ENCODE measurements around the gene CREG2.

CREG2 gene, protein sequence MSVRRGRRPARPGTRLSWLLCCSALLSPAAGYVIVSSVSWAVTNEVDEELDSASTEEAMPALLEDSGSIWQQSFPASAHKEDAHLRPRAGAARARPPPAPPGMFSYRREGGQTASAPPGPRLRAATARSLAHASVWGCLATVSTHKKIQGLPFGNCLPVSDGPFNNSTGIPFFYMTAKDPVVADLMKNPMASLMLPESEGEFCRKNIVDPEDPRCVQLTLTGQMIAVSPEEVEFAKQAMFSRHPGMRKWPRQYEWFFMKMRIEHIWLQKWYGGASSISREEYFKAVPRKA

DNA sequence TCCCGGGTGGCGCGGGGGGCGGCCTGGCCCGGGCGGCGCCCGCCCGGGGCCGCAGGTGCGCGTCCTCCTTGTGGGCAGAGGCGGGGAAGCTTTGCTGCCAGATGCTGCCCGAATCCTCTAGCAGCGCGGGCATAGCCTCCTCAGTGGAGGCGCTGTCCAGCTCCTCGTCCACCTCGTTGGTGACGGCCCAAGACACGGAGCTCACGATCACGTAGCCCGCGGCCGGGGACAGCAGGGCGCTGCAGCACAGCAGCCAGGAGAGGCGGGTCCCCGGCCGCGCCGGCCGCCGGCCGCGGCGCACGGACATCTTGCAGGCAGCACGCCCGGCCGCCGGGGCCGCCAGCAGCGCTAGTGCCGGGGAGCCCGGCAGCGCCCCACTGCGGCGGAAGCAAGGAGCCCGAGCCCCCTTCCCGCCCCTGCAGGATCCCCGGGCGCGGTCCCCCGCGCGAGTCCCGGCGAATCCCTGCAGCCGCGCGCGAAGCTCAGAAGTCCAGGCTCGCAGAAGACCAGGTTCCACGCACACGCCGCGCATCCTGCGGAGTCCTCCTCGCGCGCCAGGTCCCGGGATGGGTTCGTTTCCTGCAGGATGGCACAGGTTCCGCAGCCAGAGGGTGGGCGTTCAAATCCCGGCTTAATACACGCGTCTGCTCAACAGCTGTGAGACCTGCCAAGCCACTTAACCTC, at the start of gene CREG2:
CREG2 (minus strand) TSS at position 353 of the 684 bp plus-strand sequence; CDS start at position 307, 46 bp downstream.
- peak; percentile 36 for DNase-seq

DNA sequence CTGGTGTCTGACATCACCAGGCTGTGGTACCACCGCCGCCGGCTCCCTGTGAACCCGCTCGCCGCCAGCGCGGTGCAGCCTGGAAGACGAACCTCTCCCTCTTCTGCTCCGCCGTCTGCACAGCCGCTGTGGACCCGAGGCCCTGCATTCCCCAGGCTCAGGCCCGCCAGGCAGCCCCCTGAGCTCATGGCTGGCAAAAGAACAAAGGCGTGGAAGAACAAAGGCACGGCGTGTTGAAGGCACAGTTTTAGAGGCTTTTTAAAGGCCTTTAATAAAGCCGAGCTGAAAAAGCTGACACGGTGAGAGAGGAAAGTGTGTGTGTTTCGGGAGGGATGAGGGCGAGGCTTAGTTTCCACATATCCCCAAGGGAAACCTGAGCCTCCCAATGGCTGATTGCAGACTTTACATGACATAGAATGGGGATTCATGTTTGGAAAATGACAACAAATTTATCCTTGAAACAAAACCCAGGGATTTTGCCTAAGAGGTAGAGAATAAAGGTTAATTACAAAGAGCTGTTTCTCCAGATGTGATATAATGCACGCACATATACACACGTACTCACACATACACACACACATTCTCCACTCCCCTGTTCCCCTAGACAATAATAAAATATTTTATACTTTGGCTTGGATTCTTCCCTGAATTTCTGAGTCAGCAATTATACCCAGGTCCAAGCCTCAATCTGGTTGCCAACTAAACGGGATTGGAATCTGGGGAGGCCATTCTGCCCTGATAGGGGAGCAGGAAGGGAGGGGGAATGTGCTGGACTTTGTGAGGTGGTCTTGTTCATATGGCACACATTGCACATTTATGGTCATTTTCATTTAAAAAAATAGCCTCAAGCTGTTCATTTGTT, 47.9 kb upstream of the CREG2 start:
- DNase-seq: no peak

DNA sequence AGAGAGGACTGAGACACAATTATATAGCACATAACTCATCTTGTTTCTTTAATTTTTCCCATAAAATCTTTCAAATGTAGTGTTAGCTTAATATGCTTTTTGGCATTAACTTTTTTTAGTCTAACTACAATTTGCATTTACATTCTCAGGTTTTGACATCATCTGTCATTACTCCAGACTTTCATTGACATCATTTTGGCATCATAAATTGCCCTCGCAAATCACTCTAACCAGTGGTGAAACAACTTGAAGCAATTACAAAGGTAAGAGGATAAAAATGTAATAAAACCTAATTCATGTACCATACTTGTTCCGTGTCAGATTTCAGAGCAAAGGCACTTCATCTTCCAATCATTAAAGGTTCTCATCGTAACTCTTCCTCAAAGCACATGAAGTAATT, 46.2 kb upstream of the CREG2 start:
- DNase-seq: no peak

DNA sequence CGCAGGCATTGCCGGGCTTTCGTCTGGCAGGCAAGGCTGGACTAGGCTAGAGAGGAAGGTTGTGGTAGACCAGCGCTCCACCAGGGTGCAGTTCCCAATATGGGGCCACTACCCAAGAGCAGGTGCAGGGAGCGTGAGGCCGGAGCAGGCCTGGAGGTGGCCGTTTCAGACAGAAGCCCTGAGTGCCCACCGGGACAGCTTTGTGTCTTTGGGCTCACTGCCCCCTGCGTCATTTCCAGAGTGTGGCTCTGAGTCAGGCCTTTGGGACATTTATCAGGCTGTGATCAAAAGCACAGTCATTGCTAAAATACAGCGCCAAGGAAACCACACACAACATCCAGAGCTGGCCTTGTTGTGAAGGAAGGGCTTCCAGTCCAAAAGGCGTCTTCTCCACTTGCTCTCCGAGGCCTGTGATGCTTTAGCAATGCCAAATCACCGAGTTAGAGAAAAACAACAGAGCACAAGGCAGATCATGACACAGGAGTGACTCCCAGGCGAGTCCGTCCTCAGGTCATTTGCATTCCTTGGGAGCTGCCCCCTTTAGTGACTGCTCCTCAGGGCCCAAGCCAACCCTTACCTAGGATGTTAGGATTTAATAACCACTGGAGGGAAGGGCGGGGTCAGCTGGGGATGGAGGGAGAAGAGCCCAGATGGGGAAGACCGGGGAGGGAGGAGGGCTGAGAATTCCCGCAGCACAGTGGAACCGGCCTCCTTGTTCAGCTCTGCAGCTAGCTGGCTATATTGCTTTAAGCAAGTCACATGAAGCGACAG, 45.3 kb upstream of the CREG2 start:
- no peak for DNase-seq

DNA sequence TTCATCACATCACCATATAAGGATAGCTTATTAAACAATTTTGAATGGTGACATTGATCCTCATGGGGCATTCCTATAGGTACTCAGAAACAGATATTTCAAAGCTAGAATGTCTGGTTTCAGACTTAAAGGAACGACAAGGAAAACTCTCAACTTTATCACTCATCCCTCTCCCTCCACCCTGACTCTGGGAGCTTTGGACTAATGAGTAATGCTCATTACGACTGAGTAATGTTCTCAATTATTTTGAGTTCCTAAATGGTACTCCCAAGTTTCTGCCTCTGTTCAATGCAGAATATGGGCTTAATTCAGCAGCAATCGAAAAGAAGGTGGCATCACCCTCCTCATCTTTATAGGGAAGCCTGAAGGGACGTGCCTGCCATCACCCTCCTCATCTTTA, 44.2 kb upstream of the CREG2 start:
- DNase-seq: no peak

DNA sequence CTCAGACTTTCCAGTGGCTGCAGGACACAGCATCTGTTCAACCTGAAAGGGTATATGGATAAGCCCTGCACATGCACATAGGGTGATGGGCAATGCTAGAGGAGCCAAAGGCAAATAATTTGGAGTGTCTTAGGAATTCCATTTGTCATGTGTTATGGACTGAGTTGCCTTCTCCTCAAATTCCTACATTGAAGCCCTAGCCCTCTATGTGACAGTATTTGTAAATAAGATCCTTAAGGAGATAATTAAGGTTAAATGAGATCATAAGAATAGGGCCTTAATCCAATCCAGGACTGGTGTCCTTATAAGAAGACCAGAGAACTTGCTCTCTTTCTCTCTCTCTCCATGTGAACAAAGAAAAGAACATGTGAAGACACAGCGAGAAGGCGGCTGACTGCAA, 42.9 kb upstream of the CREG2 start:
- DNase-seq: no peak

DNA sequence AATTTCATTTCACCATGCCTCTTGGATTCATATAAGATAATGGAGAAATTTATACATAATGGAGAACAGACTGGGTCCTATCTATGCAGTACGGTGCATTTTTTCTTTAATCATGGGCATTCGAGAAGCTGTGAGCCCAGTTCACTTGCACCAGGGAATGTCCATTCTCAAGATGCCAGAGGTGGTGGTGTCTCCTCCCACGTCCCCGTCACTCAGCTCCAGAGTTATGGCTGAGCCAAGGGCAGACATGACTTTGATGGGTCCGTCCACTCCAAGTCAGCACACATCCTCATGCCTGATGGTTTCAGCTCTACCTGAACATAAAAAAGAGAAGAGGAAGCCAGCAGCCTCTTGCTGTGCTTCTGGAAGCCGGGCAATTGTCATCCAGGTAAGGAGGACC, 42.1 kb upstream of the CREG2 start:
- no peak for DNase-seq

DNA sequence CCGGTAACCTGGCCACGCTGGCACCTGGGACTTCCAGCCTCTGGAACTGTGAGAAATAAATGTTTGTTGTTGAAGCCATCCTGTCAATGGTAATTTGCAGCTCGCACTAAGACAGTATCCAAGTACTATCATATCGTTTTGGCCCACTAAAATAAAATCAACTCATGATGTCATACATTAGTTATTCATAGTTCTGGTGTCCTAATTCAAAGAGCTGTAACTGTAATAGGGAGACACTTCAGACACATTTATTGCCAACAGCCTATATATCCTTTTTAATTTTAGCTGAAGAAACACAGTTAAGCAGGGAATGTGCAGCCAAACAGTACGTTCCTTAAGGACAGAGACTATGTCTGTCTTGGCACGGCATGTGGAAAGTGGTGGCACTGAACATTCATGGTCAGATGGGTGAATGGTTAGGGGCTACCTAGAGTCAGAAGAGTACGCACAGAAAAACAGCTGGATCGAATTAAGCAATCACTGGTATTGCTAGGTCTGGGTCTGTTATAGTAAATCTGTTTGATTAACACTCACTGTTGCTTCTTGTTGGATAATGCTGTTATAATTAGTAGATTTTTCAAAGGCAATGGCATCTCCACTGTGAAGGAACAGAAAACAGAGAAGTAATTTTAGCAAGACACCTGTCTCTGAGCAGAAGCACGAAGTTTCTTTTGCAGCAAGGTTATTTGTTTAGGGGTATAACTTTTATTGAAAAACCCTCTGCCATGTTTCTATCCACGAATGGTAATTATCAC, 41.3 kb upstream of the CREG2 start:
- no peak for DNase-seq

DNA sequence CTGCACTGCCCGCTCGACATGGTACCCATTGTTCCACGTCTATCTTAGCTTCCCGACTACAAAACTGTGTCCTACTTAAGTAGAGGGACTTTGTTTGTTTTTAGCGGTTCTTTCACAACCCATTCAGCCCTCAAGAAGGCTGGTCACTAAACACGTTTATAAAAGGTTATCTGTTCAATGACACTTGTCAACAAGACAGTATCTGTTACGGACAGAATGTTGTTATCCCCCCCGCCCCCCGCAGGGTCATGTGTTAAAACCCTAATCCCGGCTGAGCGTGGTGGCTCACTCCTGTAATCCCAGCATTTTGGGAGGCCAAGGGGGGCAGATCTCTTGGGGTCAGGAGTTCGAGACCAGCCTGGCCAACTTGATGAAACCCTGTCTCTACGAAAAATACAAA, 40.4 kb upstream of the CREG2 start:
- DNase-seq: no peak

DNA sequence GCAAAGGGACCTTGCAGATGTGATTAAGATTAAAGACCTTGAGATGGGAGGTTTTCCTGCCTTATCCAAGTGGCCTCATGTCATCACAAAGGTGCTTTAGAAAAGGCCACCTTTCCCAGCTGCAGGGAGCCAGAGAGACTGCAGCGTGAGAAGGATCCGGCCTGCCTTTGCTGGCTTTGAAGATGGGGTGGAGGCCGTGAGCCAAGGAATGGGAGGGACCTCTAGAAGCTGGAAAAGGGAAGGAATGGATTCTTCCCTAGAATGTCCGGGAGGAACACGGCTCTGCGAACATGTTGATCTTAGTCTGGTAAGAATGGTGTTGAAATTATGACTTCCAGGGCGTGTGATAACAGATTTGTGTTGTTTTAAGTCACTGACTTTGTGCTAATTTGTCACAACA, 39.9 kb upstream of the CREG2 start:
- no peak for DNase-seq

DNA sequence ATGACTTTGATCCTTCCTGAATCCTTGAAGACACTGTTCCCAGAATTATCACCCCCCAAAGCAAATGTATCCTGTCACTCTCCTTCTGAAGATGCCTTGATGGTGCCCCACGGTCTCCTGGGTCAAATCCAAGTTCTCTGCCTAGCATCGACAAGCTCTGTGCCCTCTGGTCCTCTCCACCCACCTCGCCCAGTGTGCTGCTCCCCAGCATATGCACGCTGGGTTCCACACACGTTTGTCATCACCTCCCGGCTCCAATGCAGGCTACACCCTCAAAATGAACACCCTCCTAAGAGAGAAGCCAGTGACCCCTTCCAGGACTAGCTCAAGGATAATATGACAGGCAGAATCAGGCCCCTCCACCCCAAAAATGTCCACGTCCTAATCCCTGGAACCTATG, 39.5 kb upstream of the CREG2 start:
- no peak for DNase-seq

DNA sequence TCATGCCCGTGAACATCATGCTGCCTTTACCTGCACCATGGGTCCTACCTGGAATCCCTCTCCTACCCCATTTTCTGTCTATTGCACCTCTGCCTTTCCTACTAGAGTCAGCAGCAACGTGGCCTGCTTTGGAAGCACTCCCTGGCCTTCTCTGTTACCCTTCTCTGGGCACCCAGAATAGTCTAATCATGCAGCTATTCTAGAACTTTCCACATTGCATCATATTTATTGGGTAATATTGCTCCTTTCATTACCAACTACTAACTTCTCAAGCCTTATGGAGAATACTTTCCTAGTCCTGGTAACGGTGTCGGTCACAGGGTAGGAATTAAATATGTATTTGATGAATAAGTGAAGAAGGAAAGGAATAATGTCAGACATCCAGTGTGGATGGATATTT, 33.3 kb upstream of the CREG2 start:
- DNase-seq: no peak

DNA sequence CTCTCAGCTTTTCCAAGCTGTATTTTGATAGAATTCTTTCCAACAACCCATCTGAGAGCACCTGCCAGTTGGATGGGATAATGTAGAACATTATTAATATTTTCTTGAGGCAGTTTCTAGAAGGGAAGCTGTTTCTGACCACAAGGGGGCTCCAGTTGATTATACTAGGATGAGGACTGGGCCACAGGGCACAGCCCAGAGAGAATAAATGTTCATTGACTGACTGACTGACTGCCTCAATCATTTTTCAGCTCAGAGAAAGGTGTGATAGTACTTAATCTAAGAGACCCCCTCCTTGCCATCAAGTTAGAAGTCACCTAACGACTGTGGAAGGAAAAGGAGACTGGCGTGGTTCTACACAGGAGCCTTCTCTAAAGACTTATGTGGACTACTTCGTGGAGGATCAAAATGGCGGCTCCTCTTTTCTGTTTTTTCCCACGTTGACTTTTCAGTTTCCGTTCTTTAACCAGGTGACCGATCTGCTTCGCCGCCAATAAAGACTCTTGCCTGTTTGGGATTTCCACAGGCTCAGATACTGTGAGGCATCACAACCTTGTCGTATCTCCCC, 31.9 kb upstream of the CREG2 start:
- DNase-seq: peak; percentile 57

DNA sequence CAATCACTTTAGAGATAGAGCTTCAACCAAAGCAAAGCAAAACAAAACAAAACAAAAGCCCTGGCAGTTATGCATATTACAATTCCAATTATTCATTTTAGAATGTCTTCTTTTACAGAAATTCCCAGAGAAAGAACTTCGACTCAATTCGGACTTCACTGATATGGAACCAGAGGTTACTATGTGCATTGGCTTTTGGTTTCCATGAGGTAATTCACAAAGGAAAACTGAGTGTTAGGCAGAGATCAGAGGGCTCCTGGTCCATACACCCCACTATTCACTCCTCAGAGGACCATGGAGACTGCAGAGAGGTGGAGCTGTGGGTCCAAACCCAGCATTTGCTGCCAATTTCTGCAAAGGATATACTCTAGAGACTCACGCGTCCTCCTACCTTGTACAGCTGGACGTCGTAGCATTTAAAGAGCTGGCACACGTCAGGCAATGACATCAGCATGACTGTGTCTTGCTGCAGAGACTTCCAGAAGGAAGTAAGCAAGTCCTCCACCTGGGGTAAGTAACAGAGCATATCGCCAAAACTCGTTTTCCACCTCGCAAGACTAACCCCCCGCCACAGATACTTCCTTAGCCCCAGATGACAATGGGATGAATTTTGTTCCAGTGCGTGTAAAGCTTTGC, 31.3 kb upstream of the CREG2 start:
- DNase-seq: no peak

DNA sequence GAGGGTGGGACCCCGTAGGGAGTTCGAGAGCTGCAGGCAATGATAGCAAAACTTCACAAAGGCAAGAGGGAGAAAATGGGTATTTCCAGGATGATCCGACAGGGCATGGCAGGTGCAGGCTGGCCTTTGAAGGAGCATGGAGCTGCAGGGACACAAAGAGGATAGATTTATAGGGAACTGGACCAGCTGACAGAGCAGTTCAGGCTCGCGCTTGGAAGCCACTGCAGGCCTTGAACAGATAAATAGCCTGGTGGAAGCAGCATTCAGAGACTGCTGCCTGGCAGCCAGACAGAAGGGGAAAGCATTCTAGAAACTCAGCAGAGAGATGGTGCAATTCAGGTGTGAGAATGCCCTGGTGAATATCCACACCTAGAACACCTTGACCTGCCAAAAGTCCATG, 29.3 kb upstream of the CREG2 start:
- DNase-seq: no peak

DNA sequence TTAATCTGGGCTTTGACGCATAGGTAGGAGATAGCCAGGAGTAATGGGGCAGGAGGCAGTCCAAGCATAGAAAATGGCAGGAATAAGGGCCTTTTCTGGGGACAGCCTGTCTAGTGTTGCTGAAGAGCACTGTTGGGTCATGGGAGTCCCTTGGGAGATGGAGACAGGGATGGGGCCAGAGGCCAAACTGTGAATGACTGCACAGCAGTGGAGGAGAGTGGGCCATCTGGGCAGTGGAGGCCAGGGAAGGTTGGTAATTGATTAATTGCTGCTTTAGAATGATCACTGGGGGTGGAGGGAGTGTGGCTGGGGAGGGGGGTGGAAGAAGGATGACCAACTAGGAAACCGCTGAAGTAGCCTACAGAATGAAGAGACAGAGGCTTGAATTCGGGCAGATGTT, 28.6 kb upstream of the CREG2 start:
- DNase-seq: no peak

DNA sequence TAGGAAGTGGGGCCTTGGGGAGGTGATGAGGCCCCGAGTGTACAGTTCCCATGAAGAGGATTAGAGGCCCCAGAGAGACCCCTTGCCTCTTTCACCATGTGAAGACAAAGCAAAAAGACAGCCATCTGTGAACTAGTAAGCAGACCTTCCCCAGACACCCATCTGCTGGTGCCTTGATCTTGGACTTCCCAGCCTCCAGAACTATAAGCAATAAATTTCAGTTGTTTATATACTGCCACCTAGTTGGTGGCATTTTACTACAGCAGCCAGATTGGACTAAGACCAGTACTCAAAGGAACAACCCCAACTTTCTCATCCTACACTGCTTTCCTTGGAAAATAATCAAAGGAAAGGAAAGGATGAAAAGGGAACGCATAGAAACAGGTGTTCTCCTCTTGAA, 27.9 kb upstream of the CREG2 start:
- no peak for DNase-seq

DNA sequence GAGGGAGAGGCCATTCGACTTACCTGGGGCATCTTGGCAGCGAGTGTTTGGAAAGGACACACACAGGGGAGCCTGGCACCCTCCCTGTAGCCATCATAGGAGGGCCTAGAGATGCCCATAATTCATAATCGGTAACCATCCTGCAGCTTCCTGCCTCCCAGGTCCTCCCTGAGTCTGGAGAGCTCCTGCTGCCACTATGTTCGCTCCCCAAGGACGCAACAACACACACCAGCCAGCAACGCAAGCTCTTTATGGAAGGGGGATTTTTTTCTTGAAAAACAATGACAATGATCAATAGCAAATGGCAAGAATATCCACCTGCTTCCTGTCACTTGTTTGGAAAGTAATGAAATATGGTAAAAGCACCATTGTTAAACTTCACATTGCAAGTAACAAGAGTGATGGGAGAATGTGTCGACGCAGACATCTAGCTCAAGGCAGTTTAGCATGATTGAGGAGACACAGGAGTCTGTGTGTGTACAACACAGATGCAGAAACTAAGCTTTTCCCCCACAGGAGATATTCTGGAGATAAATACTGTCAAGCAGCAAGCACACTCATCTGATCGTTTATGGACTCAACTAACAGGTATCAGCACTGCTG, 24.9 kb upstream of the CREG2 start:
- no peak for DNase-seq

DNA sequence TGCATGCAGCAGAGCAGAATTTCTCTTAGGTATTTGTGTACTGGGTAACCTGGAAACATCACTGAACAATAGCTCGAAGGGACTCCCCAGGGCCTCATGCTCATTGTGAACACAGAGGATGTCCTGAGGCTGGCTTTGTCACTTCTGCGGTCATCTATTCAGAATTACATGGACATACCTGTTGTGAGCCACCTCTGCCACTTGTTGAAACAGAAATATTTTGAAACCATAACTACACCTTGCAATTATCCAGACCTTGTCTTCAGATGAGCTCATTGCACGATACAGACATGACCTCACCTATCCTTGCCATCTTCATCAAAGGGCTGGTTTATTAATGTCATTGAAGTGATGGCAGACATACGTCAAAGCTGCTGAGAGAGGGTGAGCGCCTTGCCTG, 23.4 kb upstream of the CREG2 start:
- no peak for DNase-seq

DNA sequence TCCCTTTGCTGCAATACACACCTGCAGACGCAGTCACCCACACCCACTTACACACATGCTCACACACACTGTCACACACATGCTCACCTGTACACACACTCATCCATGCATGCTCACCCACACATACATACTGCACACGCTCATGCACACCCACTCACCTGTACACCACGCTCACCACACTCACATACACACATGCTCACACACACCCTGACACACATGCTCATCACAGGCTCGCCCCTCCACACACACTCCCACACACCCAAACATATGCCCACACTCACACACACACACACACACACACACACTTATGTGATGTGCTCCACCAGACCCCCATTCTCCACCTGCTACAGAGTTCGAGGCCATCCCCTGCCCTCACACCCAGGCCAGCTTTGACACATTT, 22.8 kb upstream of the CREG2 start:
- no peak for DNase-seq

DNA sequence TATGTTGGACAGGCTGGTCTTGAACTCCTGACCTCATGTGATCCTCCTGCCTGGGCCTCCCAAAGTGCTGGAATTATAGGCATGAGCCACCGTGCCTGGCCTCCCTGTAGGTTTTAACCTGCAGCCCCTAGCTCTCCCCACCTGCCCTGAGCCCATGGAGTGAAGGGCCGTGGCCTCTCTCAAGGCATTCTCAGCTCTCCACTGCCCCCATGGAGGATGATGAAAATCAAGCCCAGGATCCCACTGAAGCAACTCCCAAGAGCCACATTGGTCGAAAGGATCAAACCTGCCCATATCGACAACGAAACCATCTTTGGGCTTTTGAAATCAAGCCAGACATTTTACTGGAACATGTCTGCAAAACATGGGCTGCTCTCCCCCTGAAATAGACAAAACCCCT, 22.4 kb upstream of the CREG2 start:
- no peak for DNase-seq
